ENCODE results near the gene ERBB3. TPM values are rescaled to one million over a fixed set of nuclear protein-coding genes. Genes with fewer than 3 reads are reported as not detected.
A peak's percentile ranks its signal among the peaks of the same experiment; 100 is the strongest.
"Not testable (repeated sequence)": the region's sequence is repeated elsewhere in the genome, so short reads cannot be mapped to it uniquely, and the experiment has no call there.

Gene ERBB3
- total RNA-seq, 2 donors from 2014 or later: 77.3 to 117 TPM

DNA sequence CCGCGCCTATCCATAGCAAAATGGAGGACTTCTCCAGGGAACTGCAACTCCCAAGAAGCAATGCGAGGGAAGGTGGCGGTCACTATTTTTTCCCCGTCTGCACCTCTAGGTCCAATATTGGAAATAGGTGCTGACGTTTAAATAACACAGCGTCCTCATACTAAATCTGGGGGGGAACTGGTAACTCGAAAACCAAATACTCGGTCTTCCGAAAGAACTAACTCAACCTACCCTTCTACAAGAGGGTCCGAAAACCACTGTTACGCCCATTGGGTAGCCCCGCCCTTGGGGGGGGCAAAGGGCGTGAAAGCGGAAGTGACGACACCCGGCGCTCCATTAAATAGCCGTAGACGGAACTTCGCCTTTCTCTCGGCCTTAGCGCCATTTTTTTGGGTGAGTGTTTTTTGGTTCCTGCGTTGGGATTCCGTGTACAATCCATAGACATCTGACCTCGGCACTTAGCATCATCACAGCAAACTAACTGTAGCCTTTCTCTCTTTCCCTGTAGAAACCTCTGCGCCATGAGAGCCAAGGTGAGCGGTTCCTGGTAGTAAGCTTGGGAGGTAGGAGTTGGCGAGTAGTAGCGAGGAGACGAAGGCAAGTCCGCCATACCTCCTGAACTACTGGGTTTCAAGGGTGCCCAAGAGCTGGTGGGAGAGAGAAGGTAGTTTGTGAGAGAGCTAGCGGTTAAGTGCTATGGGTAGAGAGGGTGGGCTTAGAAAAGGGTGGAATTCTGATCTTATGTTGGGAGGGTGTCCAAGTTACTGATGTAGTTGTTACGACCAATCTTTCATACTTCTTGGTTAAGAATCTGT lies 36.5 kb downstream of the ERBB3 start, which contains the start of gene RPL41:
TSS of gene RPL41 (plus strand) at position 367 of the 815 bp plus-strand sequence.
- intact Hi-C loops (cut with DNase I): loop anchor here (5.0 kb wide), 1 partner anchor 41 kb away; the partner anchor contains the start of gene MYL6
- Histone ChIP-seq H3K9me3 (no peaks in the 10 kb centered on the region), H3K4me3 (peak within 1 kb of the TSS; percentile 61), H3K27me3 (replicated peaks; ENCODE audit: insufficient read depth) (no peaks in the 10 kb centered on the region), H3K36me3 (peaks cover 5 to 9% of the 10 kb centered on the region in 2 donors), H3K27ac (peak within 1 kb of the TSS; percentile 93 to 97), H3K4me1 (replicated peaks) (peaks cover 8% of the 10 kb centered on the region)
- TF ChIP-seq, protein P1, sequence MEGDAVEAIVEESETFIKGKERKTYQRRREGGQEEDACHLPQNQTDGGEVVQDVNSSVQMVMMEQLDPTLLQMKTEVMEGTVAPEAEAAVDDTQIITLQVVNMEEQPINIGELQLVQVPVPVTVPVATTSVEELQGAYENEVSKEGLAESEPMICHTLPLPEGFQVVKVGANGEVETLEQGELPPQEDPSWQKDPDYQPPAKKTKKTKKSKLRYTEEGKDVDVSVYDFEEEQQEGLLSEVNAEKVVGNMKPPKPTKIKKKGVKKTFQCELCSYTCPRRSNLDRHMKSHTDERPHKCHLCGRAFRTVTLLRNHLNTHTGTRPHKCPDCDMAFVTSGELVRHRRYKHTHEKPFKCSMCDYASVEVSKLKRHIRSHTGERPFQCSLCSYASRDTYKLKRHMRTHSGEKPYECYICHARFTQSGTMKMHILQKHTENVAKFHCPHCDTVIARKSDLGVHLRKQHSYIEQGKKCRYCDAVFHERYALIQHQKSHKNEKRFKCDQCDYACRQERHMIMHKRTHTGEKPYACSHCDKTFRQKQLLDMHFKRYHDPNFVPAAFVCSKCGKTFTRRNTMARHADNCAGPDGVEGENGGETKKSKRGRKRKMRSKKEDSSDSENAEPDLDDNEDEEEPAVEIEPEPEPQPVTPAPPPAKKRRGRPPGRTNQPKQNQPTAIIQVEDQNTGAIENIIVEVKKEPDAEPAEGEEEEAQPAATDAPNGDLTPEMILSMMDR (IDR thresholded peaks at IDR 0.05): peak in 2 of 4 experiments; percentile 26 to 45
- TF ChIP-seq POLR2AphosphoS5 (IDR thresholded peaks at IDR 0.05): peak; percentile 98
- TF ChIP-seq POLR2A (IDR thresholded peaks at IDR 0.05): peak; percentile 92
- under 1% methylated on average over 34 of the region's 34 CpGs for WGBS
- peak; percentile 96 for DNase-seq (ENCODE audit: low spot score)

DNA sequence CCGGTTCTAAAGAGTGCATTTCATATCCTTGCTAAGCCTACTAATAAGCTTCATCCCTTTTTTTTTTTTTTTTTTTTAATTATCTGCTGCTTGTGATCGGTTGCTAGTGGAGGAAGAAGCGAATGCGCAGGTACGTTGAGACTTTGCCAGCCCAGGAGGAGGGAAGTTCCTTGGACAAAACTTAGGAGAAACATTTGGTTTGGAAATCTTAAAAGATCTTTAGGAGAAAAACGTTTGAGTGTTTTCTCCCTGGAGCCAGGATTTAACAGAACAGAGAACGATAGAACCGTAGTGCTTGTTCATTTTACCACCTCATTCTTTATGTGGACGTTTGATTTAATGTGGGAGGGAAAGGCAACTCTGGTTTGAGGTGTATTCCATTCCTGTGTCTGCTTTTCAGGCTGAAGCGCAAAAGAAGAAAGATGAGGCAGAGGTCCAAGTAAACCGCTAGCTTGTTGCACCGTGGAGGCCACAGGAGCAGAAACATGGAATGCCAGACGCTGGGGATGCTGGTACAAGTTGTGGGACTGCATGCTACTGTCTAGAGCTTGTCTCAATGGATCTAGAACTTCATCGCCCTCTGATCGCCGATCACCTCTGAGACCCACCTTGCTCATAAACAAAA lies 37.2 kb downstream of the ERBB3 start:
- H3K27ac ChIP-seq: peak overlapping the region; percentile 93 to 97
- DNase-seq (ENCODE audit: low spot score); H3K9me3 ChIP-seq; H3K4me1 ChIP-seq (replicated peaks); H3K27me3 ChIP-seq (replicated peaks; ENCODE audit: insufficient read depth); H3K36me3 ChIP-seq: not testable (repeated sequence)
- intact Hi-C loops (cut with DNase I): loop anchor here (5.0 kb wide), 1 partner anchor 40 kb away; the partner anchor contains the start of gene MYL6
- 0% methylated on average over 15 of the region's 16 CpGs for WGBS
- peak overlapping the region; percentile 61 for H3K4me3 ChIP-seq

DNA sequence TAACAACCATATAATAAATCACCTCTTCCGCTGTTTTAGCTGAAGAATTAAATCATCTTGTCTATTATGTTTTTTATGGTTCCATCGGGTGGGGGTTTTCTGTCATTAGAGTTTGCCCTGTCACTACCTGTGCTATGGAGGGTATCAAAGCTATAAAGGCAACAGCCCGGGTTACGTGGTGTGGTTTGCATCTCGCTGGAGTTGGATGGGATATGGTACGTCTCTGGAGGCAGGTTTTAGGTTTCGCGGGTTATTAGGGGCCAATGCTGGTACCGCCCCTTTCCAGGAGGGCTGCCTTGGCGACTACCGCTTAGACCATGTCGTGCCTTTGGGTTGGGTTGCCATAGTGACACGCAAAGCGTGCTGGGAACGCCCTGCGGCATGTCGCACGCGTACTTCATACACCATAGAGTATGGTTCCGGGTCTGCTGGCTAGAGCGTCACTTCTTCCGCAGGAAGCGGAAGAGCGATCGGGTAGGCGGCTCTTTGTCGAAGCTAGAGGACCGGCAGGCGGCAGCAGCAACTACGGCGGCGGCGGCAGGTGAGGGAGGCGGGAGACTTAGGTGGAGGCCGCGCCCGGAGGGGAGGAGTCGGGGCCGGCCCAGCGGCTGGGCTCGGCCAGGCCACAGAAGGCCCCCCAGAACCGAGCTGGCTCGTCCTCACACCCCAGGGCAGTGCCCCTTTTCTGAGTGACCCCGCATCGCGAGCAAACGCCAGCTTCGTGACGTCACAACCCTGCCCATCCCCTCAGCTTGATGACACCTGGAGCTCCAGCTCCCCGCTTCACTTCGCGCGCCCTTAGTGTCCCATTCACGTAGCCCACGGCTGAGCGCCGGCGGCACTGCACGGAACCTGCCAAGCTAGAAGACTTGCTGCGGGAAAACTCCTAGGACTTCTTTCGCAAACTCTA lies 38.1 kb downstream of the ERBB3 start, which contains the start of gene ZC3H10:
TSS of gene ZC3H10 (plus strand) at position 489 of the 910 bp plus-strand sequence. CDS start 2,297 bp downstream, outside the sequence.
- TF ChIP-seq POLR2AphosphoS5 (IDR thresholded peaks at IDR 0.05) (peak; percentile 100), POLR2A (IDR thresholded peaks at IDR 0.05) (peak; percentile 88)
- TF ChIP-seq, protein P1 (IDR thresholded peaks at IDR 0.05): peak; percentile 45 to 94 (median 72)
- WGBS: under 1% methylated on average over 56 of the region's 61 CpGs
- intact Hi-C loops (cut with DNase I): loop anchor here (2.0 to 5.0 kb wide), 2 partner anchors 39 to 107 kb away; partner anchors contain the start of genes MYL6 and NABP2
- DNase-seq (ENCODE audit: low spot score): peak; percentile 97
- Histone ChIP-seq H3K4me1 (replicated peaks) (peaks cover 8% of the 10 kb centered on the region), H3K27me3 (replicated peaks; ENCODE audit: insufficient read depth) (no peaks in the 10 kb centered on the region), H3K27ac (peak within 1 kb of the TSS; percentile 93 to 97), H3K9me3 (no peaks in the 10 kb centered on the region), H3K4me3 (peak within 1 kb of the TSS; percentile 61), H3K36me3 (no peaks in the 10 kb centered on the region)

DNA sequence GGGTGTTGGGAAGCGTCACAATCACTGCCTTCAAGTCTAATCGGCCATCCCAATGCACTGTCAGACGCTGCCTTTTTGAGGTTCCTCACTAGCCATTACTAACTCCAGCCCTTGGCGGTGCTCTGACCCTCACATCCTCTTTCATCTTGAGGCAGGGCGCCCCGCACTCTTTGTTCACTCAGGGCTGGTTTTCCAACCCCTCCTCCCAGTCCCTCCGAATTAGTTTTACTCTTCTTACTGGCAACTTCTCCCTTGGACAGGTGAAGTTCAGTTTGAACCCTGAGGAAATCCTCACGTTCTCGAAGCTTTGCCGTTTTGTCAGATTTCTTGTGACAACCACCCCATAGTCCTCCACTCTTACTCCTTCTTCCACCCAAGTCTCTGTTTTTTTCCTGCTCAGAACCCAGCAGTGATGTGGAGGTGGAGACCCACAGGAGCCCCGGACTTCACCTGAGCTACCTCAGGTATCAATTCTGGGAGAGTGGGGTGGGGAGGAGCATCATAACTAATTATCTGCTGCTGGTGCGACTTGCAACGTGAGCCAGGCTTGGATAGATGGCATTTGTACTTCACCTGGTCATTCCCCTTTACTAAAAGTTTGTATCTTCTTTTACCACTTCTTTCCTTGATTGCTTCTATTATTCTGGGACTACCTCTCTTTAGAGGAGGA lies 38.9 kb downstream of the ERBB3 start:
- H3K9me3 ChIP-seq: no peaks in the 10 kb centered on the region
- TF ChIP-seq POLR2AphosphoS5 (IDR thresholded peaks at IDR 0.05) (no peak), POLR2A (IDR thresholded peaks at IDR 0.05) (no peak)
- TF ChIP-seq, protein P1 (IDR thresholded peaks at IDR 0.05): no peak
- intact Hi-C loops (cut with DNase I): loop anchor here (1.0 to 5.0 kb wide), 3 partner anchors 38 to 106 kb away; partner anchors contain the start of genes MYL6 and NABP2
- no peaks in the 10 kb centered on the region for H3K27me3 ChIP-seq (replicated peaks; ENCODE audit: insufficient read depth)
- 6% methylated on average over 13 of the region's 13 CpGs for WGBS
- H3K27ac ChIP-seq: peak overlapping the region; percentile 93 to 97
- peak overlapping the region; percentile 61 for H3K4me3 ChIP-seq
- DNase-seq (ENCODE audit: low spot score): no peak
- H3K36me3 ChIP-seq: no peaks in the 10 kb centered on the region
- peaks cover 8% of the 10 kb centered on the region for H3K4me1 ChIP-seq (replicated peaks)
